ENCODE measurements around the gene CHD1L.

Gene CHD1L

GRCh38 chr1:147334292-147334691 is 91.8 kb downstream of the CHD1L start:
- DNase-seq (ENCODE audit: low read depth): no peak
- no peak overlapping the region for H3K4me3 ChIP-seq (ENCODE audit: low read depth, low read length)
- no peak for TF ChIP-seq CTCF (IDR thresholded peaks at IDR 0.05; ENCODE audit: insufficient read depth, low read depth, low read length, missing control alignments)

GRCh38 chr1:147336291-147336690 is 93.8 kb downstream of the CHD1L start:
- no peak overlapping the region for H3K4me3 ChIP-seq (ENCODE audit: low read depth, low read length)
- no peak for DNase-seq (ENCODE audit: low read depth)
- TF ChIP-seq CTCF (IDR thresholded peaks at IDR 0.05; ENCODE audit: insufficient read depth, low read depth, low read length, missing control alignments): no peak

- H3K4me3 ChIP-seq (ENCODE audit: low read depth, low read length): no peak overlapping the region
- no peak for DNase-seq (ENCODE audit: low read depth)
- TF ChIP-seq CTCF (IDR thresholded peaks at IDR 0.05; ENCODE audit: insufficient read depth, low read depth, low read length, missing control alignments): no peak
Observed at GRCh38 chr1:147337040-147337630, 94.7 kb downstream of the CHD1L start.

GRCh38 chr1:147338571-147338970 is 96.1 kb downstream of the CHD1L start:
- no peak overlapping the region for H3K4me3 ChIP-seq (ENCODE audit: low read depth, low read length)
- TF ChIP-seq CTCF (IDR thresholded peaks at IDR 0.05; ENCODE audit: insufficient read depth, low read depth, low read length, missing control alignments): no peak
- DNase-seq (ENCODE audit: low read depth): no peak

- DNase-seq (ENCODE audit: low read depth): no peak
- no peak overlapping the region for H3K4me3 ChIP-seq (ENCODE audit: low read depth, low read length)
- no peak for TF ChIP-seq CTCF (IDR thresholded peaks at IDR 0.05; ENCODE audit: insufficient read depth, low read depth, low read length, missing control alignments)
Observed at GRCh38 chr1:147341246-147341645, 98.8 kb downstream of the CHD1L start.
